HG03575 (cell line): ENCODE results near the gene TMEM62.
"Not testable (repeated sequence)": the region's sequence is repeated elsewhere in the genome, so short reads cannot be mapped to it uniquely, and the experiment has no call there.

Experiments
- ATAC-seq: cut with Tn5 transposase; IDR thresholded peaks from one replicate; pipeline ENCODE4 v1.9.1; 2021; ENCODE audit not compliant: unreplicated experiment, insufficient number of reproducible peaks, low FRiP score; ENCODE audit errors: extremely low read depth

TMEM62 gene

DNA sequence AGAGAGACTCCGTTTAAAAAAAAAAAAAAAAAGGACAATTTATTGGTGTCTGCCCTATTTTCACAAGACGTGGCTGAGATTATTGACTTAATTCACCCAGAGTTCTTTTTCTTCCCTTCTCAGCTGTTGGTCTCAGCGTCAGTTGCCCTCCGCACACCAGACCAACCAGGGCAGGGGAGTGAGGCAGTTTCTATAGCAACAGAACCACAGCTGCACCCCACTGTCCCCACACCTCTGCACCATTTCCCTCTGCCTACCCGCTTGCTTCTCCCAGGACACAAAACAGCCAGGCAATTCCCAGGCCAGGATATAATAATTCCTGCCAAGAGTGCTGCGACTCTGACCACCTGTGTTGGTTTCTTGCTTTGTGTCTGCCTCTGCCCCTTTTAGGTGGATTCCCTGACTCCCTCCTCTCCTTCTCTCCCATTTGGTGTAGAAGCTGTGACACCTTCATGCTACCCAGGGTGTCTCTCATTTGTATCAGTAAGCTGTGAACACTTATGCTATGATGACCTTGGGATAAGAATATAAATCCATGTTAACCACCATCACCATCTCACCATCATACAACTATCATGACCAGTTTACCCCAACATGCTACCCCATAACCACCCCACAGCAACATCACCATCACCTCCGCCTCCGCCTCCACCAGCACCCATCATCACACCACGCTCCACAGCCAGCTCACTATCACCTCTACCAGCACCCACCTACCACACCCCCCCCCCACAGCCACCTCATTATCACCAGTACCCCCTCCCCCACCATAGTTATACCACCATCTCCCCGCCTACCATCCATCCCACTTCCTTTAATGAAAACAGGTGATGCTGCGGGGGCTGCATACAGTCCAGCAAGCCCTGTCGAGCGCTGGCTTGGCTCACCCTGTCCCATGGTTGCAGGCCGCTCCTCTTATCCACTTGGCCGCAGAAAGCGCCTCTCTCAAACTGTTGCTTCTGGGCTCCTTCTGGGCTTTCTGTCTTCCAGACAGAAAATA lies 86.8 kb downstream of the TMEM62 start:
- ATAC-seq: no peak

GRCh38 chr15:43220991-43221403 lies 87.6 kb downstream of the TMEM62 start, which contains the start of gene EPB42:
TSS of gene EPB42 (minus strand) at chr15:43221018. CDS start at chr15:43220825, 193 bp downstream.
- ATAC-seq: no peak

DNA sequence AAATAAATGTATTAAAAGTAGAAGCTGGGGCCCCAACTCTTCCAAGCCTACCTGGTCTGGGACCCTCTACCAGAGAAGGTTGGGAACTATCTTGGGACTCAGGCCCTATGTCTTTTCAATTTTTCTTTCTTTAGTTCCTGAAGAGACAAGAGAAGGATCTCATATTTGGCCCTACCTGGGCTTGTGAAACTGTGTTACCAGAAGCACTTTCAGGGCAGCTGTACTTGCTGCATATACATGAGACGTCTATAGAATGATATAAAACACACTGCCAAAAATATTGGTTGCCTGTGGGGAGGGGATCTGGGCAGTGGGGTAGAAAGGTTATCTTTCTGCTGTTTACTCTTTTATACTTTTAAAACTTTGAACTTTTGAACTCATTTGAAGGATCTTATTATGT lies 88.0 kb downstream of the TMEM62 start:
- ATAC-seq: no peak

DNA sequence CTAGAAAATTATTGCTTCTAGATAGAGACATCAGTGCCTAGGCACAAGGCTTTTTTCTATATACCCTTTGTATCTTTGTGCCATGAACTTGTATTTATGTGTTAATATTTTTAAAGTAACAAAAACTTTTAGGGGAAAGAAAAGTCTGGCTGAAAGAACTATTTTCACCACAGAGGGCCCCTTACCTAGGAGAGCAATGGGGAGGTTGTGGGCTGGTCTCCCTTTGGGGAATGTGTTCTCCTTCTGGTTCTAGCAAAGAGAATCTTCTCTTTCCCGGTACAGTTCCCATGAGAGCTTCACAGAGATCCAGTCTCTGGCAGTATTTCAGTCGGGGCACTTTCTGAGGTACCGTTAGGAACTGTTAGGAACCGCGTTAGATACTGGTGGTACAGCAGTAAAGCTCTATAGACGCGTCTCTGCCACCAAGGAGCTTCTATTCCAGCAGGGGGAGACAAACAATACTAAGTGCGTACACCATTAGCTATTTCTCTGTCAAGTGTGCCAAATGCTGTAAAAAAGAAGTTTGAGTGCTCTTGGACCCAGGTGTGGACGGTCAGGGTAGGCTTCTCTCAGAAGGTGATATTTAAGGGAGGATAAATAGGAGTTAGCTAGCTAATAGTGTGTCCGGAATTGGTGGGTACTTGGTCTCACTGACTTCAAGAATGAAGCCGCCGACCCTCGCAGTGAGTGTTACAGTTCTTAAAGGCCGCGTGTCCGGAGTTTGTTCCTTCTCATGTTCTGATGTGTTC lies 92.0 kb downstream of the TMEM62 start:
- no peak for ATAC-seq

- ATAC-seq: not testable (repeated sequence)
These were observed 92.5 kb downstream of the TMEM62 start for GRCh38 chr15:43225950-43226255.

GRCh38 chr15:43226436-43227305 lies 93.3 kb downstream of the TMEM62 start:
- no peak for ATAC-seq

GRCh38 chr15:43229977-43230376 lies 96.6 kb downstream of the TMEM62 start:
- no peak for ATAC-seq

- ATAC-seq: no peak
These were observed 97.3 kb downstream of the TMEM62 start for GRCh38 chr15:43230640-43231115.

DNA sequence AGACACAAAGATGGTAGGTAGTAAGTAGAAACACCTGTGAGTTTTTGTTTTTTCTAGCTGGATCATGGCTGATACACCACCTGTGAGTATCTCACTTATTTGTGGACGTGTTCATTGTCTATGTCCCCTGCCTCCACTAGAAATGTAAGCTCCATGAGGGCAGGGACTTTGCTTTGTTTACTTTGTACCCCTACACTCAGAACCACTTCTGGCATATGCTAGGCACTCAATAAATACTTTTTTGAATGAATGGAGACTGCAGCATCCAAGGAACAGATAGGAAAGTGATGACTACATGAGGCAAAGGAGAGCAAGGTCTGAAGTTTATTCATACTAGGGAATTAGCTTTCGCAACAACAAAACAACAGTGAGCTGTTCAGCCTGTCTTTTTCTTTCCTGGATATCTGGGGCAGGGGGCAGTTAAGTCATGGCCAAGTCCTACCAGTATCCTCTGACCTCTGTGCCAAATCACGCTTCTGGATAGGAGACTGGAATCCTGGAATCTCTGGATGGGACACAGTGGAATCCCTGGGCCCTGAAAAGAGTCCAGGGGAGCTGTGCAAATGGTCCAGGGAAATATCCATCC lies 99.0 kb downstream of the TMEM62 start:
- ATAC-seq: no peak
